Inflammatory macrophage (primary cell): ENCODE measurements around the gene XCR1.

Experiments
- DNase-seq, 2 donors: peaks; one replicate each; pipeline ENCODE4 v3.0.0-alpha.2; 2020 to 2022

Gene XCR1

DNA sequence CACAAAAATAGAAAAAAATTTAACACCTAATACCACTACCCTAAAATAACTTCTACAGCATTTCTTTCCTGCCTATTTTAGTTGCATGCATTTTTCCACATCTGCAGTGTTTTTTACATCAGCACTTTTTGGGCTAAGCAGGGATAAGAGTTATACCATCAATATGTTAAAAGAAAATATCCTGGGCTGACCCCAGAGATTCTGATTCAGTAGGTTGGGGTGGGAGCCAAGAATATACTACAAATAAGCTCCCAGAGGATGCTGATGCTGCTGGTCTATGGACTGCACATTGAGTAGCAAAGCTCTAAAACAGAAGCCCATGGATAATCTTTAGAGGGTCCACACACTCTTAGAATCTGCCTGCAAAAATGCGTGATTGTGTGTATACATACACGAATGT is 46.5 kb downstream of the XCR1 start:
- no peak for DNase-seq

DNA sequence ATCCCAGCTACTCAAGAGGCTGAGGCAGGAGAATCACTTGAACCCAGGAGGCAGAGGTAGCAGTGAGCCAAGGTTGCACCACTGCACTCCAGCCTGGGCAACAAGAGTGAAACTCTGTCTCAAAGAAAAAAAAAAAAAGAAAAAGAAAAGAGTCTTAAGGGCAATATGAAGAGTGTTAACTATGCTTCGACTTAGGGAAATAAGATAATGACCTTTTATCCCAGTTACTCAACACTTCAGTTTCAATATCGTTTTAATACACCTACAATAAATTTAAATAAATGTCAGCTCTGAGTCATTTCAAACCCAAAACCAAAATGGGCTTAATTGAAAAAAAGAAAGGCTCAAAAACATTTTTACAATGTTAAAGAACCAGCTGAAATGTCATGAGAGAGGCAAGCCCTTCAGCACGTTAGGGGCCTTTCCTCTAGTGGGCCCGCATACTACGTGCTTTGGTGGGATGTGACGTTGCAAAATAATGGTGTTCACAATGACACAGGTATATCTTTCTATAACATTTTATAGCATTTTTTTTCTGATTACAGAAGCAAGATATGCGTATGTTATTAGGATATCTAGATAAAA is 47.0 kb downstream of the XCR1 start:
- no peak for DNase-seq

DNA sequence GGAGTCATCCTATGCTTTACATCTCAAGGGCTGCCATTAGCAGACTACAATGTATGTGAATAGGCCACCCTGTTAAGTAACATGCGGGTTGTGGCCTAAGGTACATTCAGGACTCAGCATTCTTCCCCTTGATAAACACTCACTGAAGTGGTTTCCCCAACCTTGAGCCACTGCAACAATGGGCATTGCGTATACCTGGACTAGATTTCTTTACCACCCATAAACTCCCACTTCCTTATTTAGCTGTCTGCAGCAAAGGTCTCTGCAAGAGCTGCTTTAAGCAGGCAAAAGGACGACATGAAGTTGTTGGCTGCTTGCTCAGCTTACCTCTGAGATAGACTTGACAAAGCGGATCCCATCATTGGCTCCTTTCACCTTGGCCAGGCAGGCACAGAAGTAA is 47.9 kb downstream of the XCR1 start:
- no peak for DNase-seq

DNA sequence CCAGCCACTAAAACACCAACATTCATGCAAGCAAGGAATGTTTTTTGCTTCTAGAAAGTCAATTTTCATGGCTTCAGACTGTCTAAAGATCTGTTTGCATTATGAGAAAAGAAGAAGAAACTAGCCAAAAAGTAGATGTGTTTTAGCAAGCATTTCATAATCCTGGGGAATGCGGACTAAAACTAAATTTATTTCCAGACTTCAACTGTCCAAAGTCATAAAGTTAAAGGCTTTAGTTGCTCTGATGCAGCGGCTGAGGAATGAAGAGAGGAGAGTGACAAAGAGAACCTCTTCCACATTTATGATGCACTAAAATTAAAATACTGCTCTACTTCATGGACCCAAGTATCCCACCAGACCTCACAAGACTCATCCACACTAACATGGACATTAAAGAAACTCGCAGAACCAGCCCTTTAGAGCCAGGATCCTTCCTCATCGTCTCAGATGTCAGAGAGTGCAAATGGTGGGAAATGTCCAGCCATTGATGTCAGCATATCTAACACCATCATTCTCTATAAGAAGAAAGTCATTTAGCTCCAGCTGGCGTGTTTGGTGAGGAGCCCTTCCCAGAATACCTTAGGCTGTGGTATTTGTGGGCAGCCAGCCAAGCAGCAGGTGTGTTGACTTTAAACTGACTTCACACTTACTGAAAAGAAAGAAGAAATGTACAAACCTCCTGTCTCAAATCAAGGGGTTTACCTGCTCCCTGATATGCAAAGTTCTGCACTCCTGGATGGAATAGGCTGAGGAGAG is 49.1 kb downstream of the XCR1 start:
- no peak for DNase-seq

DNA sequence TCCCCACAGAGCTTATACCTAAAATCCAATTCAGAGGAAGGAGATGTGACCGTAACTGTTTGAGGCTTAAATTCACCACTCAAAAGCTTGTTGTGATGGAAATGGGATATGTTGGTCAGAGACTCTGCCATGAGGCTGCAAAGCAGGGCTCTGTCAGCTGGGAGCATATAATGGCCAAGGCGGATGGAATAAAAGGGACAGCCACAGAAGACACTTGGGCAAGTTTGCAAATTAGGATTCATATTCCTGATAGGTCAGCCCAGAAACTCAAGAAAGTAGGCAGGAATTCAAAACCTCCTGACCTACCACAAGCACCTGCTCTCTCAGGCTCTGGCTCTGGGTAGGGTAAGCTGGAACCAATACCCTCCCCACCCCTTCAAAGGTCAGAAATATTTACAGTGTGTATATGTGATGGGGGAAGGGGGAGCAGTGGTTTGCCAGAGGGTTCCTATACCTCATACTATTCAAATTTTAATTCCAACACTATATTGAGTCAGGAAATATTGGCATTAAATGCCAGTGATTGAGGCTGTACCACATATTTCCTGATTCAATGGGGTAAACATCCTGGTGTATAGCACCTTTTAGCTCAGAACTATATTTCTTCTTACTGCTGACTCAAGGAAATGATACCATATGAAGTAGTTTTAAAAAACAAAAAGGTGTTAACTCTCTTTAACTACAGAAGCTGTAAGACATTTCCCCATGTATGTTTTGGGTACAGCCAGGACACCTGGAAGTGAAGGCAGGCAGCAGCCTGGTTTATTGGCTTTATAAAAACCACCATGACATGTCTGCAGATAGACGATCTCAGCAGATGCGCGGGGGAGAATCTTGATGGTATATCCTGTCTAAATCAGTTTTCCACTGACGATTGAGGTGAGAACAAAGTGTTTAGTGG is 50.8 kb downstream of the XCR1 start:
- DNase-seq: no peak

DNA sequence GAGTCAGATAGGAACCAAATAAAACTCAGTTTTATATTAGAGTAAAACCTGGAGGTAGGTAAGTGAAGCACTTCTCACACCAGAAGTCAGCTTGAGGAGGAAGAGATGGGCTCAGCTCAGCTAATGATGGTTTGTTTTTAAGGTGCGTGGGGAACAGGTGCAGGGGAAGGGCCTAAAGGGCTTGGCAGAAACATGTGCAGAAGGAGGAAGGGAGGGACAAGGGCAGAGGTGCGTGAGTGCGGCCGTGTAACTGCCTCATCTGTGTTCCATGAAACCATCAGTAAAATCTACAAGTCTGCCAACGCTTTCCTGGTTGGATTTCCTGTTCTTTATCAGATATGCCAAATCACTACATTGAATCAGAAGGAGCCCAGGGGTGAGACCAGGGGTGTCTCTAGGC is 51.6 kb downstream of the XCR1 start:
- no peak for DNase-seq

DNA sequence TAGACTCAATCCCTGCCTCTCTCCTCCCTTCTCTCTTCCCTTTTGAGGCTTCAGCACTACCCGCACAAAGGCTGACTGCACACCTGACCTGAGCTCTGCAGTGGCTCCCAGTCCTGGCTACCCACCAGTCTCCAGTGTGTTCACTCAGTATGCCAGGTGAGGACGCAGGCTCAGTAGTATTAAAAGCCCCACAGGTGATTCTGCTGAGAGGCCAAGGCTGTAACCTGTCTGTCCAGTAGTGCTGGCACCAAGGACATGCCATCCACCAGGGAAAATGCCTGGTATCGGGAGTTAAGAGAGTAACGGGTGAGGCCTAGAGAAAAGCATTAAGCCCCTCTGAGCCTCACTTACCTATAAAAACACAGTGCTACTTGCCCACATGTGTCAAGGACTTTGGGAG is 52.6 kb downstream of the XCR1 start:
- DNase-seq: no peak

DNA sequence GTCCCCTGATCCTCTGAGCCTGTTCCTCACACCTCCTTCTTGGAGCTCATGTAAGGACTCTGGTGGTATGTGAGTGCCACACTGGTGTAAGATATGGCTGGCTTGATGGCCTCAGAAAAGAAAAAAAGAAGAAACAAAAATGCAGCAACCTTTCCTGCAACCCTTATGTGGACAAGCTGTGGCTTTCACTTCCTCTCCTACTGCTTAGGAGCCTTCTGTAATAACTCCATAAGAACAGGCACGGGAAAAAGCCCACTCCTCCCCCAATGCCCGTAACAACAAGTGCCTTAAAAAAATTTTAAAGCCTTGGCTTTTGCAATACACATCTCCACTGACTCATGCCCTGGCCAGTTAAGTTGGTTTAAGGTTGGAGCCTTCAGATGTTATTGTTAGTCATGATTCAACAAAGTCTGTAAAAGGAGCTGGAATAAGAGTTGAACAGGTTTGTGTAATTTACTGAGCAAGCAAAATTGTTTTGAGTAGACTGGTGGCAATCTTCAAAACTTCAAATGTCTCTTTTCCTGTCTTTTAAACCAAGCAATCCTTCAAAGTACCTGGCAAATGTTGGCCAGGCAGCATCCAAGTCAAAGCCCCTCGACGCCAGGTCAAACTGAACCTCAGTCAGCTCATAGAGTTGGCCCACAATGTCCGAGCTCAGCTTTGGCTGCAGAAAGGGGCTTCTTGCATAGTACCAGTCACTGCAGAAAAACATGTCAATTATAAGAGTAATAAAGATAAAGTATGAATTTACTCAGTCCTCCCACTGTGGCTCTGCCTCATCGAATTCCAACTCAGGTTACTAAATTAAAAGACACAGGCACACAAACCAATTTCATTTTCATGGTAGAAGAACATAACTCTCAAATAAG is 54.5 kb downstream of the XCR1 start:
- DNase-seq: peak; percentile 96 to 97

DNA sequence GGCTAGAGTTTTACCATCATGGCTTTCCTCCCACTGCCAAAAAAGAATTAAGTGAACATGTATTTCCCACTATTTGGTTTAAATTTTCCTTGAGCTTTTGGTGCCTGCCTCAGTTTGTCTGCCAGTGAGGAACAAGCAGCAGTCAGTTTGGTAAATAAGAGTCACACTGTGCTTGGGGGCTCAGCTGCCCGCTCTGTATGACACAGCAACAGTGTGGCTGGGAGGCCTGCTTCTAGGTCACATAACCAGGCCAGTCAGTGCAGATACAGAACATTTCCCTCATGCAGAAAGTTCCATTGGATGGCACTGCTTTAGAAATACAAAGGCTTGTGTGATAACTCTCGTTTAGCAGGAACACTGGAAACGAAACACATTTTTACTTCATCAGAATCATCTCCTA is 57.3 kb downstream of the XCR1 start:
- DNase-seq: no peak

DNA sequence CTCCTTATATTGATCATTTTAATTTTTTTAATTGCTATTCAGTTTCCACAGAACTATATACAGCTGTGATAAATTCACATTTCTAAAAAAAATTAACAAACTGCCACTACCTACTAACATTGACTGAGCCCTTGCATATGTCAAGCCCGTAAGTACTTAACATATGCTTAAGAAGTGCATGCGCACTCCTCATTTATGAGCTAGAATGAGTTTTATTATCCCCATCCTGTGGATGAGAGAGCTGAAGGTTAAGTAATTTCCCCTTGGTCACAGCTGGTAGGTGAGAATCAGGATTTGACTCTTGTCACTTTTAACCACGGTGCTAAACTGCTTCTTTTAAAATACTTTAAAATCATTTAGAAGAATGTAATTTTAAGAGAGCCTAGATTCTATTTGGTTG is 58.2 kb downstream of the XCR1 start:
- no peak for DNase-seq

DNA sequence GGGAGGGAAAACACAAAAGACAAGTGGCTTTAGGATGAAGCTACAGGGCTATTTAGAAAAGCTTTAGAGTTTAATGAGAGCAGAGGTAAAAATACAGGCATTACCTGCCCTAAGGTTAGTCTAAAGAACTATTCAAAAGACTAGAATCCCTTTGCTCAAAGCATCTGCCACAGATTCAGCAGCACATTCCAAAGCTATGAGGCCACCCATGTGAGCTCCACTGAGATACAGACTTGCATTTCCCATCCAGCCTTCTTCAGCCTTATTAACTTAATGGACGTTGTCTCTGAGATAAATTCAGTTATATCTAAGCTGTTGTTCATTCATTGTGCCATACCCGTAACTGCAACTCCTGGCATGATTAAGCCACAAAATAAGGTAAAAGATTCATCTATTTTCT is 58.6 kb downstream of the XCR1 start:
- no peak for DNase-seq

DNA sequence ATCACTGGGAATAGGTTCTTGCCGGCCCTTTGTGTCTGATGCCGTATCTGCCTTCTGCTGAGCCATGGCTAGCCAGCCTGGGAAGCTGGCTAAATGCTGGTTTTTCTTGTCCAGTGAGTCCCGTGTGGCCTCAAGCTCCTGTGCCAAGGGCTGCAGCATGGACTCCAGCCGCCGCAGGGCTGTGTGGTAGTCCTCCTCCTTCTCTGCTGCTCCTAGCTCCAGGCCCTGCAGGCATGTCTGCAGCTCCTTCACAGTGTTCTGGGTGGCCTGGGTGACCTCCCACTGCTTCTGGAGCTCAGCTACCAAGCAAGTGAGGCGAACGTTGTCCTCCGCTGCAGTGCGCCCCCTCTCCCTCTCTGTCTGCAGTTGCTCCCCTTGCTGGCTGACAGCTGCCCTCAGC is 59.1 kb downstream of the XCR1 start:
- DNase-seq: no peak

DNA sequence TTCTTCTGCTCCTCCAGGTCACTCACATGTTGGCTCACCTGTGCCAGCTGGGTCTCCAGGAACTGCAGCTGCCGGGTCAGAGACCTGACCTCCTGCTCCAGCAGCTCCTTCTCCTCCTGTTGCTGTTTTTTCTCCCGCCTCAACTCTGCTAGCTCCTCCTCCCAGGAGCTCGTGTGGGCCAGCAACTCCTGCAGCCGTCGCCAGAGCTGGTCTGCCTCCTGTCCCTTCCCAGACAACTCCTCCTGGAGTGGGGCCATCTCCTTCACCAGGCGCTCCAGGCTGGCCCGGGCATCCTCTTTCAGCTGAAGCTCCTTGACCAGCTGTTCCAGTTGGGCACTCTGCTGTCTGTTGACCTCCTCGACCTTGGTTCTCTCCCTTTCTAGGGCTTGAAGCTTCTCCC is 59.6 kb downstream of the XCR1 start:
- no peak for DNase-seq
